C4-2B (cell line): Measurements from ENCODE around the gene RGL4.

Source experiments
- ZFX ChIP-seq: fragments of 450-650 bp; IDR thresholded peaks from 2 replicates; pipeline ENCODE4 v1.6.1; 2017
- TF ChIP-seq, protein P1 (sequence below): fragments of 450-650 bp; conservative IDR thresholded peaks from 2 replicates; pipeline ENCODE4 v1.5.1; 2017; ENCODE audit warnings: mild to moderate bottlenecking

DNA sequence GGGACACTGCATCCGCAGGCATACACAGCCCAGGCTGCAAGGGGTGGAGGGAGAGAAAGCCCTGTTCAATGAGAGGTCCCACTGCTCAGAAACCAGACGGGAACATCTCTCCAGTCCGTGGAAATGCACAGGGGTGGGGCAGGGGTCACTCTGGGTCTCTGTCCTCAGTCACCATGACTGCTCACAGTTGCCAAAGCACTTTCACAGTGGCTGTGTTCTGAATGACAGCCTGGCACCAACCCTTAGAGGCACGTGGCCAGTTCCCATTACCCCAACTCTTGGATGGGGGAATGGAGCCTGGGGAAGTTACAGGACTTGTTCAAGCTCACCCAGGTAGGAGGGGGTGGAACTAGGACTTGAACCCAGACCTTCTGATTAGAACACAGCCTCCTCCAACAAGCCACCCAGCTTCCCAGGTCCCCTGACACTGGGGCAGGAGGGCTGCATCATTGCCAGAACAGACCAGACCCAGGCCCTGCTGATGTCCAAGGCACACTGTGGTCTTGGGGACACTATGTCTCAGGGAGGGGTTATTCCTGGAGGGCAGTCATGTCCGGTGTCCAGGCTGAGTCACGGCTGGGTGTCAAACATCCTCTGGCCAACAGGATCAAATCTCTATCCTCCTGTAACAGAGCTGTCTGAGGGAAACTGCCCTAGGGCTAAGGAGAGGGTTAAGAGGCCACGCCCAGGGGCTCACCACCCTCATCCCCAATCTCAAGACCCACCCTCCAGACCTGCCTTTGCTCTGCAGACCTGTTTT, 51.9 kb downstream of the RGL4 start:
- TF ChIP-seq, protein P1, sequence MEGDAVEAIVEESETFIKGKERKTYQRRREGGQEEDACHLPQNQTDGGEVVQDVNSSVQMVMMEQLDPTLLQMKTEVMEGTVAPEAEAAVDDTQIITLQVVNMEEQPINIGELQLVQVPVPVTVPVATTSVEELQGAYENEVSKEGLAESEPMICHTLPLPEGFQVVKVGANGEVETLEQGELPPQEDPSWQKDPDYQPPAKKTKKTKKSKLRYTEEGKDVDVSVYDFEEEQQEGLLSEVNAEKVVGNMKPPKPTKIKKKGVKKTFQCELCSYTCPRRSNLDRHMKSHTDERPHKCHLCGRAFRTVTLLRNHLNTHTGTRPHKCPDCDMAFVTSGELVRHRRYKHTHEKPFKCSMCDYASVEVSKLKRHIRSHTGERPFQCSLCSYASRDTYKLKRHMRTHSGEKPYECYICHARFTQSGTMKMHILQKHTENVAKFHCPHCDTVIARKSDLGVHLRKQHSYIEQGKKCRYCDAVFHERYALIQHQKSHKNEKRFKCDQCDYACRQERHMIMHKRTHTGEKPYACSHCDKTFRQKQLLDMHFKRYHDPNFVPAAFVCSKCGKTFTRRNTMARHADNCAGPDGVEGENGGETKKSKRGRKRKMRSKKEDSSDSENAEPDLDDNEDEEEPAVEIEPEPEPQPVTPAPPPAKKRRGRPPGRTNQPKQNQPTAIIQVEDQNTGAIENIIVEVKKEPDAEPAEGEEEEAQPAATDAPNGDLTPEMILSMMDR = no peak
- TF ChIP-seq ZFX = no peak
